Suppressor macrophage treated with lipopolysaccharide for 4 hours (primary cell): ENCODE measurements around the gene TBC1D5.
"Not testable (repeated sequence)": the region's sequence is repeated elsewhere in the genome, so short reads cannot be mapped to it uniquely, and the experiment has no call there.

Experiments
- DNase-seq: peaks from one replicate; pipeline ENCODE4 v3.0.0-alpha.2; 2020

Gene TBC1D5

GRCh38 chr3:17154221-17154620 lies 588.2 kb downstream of the TBC1D5 start:
- no peak for DNase-seq

GRCh38 chr3:17153209-17153608 lies 589.2 kb downstream of the TBC1D5 start:
- DNase-seq, result no peak

DNA sequence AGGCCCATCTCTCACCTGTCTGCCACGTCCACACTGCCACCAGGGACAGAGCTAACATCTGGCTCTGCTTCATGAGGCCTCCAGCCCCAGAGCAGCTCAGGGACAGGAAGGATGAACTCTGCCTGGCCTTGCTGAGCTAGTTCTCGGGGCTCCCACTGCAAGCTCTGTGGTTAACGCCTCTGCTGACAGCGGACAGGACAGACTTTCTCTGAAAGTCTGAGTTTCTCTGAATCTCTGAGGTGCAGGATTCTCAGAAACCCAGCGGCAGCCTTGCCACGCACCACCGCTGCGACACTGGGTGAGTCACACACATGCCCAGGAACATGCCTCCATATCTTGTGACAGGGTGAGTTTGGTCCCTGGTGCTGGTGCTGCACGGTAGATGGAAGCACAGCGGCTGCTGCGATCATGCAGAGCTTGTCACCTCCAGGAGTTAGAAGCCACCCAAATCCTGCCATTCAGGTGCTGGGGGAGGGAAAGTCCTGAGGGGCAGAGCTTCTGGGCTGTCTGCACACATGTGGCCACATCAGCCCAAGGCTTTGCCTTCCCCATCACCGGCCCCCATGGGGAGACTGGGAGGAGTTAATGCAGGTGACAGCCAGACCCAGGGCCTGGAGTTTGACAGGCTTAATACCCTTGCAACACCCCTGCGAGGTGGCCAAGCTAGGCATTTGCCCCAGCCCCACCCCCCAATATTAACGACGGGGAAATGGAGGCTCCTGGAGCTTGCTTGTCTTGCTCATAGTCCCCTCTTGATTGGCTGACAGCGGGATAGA lies 590.6 kb downstream of the TBC1D5 start:
- no peak for DNase-seq

GRCh38 chr3:17149076-17149475 lies 593.4 kb downstream of the TBC1D5 start:
- DNase-seq, result no peak

DNA sequence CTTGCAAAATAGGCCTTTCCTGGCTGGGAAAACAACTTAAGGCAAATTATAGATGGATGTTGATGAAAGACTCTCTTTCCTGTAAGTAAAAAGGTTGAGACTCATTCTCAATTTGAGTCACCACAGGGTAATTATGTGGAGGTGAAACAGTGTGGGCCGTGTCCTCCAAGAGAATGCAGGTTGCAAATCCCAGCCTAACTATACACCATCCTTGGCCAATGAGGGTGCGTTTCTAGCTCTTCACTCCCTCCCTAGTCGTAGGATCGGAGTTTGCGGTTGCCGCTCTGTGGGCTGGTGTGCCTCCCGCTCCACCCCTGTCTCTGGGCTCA lies 597.8 kb downstream of the TBC1D5 start:
- DNase-seq, result no peak

DNA sequence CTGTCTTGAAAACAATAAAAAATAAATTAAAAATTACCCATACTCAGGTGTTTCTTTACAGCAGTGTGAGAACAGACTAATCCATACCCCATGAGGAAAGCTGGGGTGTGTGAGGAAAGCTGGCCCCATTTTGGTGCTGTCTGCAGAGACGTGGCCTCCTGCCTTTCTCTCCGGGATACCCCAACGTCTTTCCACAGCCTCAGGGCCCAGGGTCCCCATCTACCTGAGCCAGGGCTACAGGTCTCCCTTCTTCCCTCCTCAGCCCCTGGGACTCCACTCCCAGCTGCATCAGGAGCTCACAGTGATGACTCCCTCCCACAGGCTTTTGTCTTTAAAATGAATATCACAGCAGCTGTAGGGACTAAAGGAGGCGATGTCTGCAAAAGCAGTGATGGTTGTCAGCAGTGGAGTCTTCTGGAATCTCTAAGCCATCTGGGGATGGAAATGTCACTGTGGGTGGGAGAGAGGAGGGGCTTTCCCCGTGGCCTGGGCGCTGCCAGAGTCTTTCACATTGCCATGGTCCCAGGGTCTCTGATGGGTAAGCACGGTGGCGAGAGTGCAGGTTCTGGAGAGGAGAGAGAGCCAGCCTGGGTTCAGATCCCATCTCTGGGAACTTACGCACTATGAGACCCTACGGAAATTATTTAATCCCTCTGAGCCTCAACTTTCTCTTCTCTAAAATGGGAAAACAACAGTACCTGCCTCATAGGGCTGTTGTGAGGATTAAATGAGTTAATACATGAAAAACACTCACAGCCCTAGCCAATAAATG lies 598.4 kb downstream of the TBC1D5 start:
- no peak for DNase-seq

DNA sequence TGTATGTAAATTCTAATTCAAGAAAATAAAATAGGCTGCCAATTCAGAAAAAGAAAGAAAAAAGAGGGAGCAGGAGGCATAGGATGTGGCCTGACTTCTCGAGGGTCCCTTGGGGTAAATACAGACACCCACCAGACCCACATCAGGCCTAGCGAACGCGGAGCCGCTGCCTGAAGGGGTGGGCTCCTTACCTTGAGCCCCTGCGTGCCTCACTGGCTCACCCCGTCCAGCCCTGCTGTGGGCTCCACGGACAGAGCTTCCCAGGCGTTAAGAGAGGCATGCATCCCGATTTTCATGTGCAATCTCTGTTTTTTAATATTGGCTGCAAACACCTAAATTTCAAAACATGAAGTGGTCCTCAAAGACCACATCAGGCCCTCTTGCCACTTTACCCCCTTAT lies 599.9 kb downstream of the TBC1D5 start:
- DNase-seq, result no peak

GRCh38 chr3:17141699-17142098 lies 600.7 kb downstream of the TBC1D5 start:
- no peak for DNase-seq

- DNase-seq, result no peak
These were observed 601.5 kb downstream of the TBC1D5 start for GRCh38 chr3:17140670-17141505.

- DNase-seq, result no peak
These were observed 604.0 kb downstream of the TBC1D5 start for GRCh38 chr3:17138246-17139039.

DNA sequence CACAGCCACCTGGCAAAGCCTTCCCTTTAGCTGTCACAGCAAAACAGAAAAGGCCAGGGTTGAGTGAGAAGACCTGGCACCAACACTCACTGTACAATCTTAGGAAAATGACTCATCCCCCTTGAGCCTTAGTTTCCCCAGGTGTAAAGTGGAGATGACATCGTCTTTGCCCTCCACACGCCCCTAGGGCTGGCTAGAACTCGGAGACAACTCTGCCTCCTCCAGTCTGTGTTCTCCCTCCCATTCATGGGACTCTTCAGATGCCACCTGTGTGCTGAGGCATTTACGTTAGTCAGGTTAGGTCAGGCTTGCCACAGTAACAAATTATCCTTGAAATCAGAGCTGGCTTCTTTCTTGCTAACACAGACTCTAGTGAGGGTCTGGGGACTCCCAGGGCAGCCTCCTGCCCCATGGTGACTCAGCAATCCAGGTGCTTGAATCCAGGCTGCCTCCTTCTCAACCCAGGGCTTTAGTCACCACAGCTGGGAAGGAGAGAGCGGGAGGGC lies 605.1 kb downstream of the TBC1D5 start:
- no peak for DNase-seq

DNA sequence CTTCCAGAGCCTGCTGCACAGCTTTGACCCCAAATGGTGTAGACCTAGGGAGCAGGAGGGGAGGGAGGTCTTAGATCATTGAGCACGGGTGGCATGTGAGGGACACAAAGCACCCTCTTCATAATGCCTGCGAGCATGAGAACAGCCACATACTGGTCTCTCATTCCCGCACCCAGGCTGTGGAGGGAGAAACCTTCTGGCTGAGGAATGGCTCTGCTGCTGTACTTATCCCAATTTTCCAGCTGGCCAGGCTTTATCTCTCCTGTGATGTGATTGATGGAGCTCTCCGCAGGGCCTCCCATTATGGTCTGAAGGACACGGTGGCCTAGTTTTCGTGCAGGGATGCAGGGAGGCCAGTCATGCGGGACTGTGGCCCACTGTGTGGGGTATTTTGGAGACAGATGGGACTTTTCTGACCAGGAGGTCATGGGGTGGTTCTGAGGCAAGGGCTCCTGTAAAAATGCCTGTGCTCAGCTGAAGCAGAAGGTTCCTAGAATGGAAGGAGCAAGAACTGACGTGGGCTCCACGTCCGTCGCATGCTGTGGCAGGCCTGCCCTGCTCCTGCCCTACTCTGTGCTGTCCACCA lies 606.2 kb downstream of the TBC1D5 start:
- no peak for DNase-seq

DNA sequence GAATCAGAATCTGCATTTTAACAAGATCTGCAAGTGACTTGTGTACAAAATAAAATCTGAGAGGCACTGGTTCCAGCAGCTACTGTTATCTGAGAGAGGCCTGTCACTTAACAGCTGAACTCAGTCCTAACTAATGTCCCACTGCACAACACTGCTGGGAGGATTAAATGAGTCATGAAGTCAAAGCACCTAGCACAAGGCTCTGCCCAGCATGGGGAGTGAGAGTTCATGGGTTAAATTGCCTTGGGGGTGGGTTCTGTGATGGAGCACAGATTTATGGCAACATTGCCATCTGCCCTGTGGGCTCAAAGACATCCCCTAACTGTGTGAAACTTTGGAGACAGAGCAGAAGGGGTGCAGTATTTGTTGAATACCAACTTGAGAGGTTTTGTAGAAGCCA lies 606.7 kb downstream of the TBC1D5 start:
- no peak for DNase-seq

GRCh38 chr3:17133632-17134545 lies 608.5 kb downstream of the TBC1D5 start:
- no peak for DNase-seq

- DNase-seq, result no peak
These were observed 609.9 kb downstream of the TBC1D5 start for GRCh38 chr3:17132286-17133115.

- DNase-seq, result no peak
These were observed 611.5 kb downstream of the TBC1D5 start for GRCh38 chr3:17130956-17131355.

GRCh38 chr3:17129556-17129955 lies 612.9 kb downstream of the TBC1D5 start:
- no peak for DNase-seq

- not testable (repeated sequence) for DNase-seq
These were observed 613.8 kb downstream of the TBC1D5 start for GRCh38 chr3:17128671-17129070.

DNA sequence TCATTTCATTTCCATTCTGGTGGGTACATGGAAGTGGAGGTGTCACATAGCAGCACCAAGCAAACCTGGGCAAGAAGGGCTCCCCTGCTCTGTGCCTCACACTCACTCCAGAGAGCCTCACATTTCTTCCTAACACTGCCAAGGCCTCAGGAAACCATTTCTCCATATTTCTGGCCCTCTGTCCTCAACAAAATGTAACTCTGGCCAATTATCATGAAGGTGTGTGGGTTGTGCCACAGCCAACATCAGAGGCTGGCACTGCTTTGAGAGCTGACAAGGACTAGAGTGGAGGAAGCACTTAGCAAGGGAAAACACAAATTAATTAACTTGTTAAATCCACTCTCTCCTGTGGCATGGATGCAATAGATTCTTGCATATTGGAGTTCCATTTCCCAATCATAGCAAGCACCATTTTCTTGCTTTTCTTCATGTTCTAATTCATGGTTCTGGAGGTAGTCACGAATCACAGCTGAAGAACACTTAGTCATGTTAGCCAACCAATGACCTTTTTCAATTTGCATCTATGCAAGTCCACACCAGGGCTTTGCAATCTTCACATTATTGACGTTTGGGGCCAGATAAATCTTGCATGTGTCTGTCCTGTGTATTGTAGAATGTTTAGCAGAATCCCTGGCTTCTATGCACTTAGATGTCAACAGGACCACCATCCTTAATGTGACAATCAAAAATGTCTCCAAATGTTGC lies 616.5 kb downstream of the TBC1D5 start:
- no peak for DNase-seq
